ENCODE results near the gene ADGRF5.

The ADGRF5 gene

GRCh38 chr6:46930331-46930730 is 8.6 kb upstream of the ADGRF5 start:
- no peak for DNase-seq (ENCODE audit: low spot score)

GRCh38 chr6:46927066-46927465 is 5.3 kb upstream of the ADGRF5 start:
- DNase-seq (ENCODE audit: low spot score), result no peak

GRCh38 chr6:46926481-46926880 is 4.7 kb upstream of the ADGRF5 start:
- no peak for DNase-seq (ENCODE audit: low spot score)

- no peak for DNase-seq (ENCODE audit: low spot score)
These were observed 4.0 kb upstream of the ADGRF5 start for GRCh38 chr6:46925563-46926253.

GRCh38 chr6:46923476-46923875 is 1.7 kb upstream of the ADGRF5 start:
- no peak for DNase-seq (ENCODE audit: low spot score)

- no peak for DNase-seq (ENCODE audit: low spot score)
These were observed 679 bp downstream of the ADGRF5 start for GRCh38 chr6:46921059-46921458.

- no peak for DNase-seq (ENCODE audit: low spot score)
These were observed 2.9 kb downstream of the ADGRF5 start for GRCh38 chr6:46918806-46919205.

GRCh38 chr6:46917002-46917545 is 4.7 kb downstream of the ADGRF5 start:
- DNase-seq (ENCODE audit: low spot score), result no peak

GRCh38 chr6:46915866-46916265 is 5.9 kb downstream of the ADGRF5 start:
- DNase-seq (ENCODE audit: low spot score), result no peak

GRCh38 chr6:46915380-46915779 is 6.4 kb downstream of the ADGRF5 start:
- no peak for DNase-seq (ENCODE audit: low spot score)

GRCh38 chr6:46914279-46914810 is 7.4 kb downstream of the ADGRF5 start:
- DNase-seq (ENCODE audit: low spot score), result no peak

GRCh38 chr6:46909371-46909770 is 12.4 kb downstream of the ADGRF5 start:
- DNase-seq (ENCODE audit: low spot score), result no peak

- DNase-seq (ENCODE audit: low spot score), result no peak
These were observed 15.0 kb downstream of the ADGRF5 start for GRCh38 chr6:46906776-46907175.

- no peak for DNase-seq (ENCODE audit: low spot score)
These were observed 17.6 kb downstream of the ADGRF5 start for GRCh38 chr6:46904117-46904516.

GRCh38 chr6:46903175-46903574 is 18.6 kb downstream of the ADGRF5 start:
- no peak for DNase-seq (ENCODE audit: low spot score)

GRCh38 chr6:46901882-46902314 is 19.8 kb downstream of the ADGRF5 start:
- DNase-seq (ENCODE audit: low spot score), result no peak

- DNase-seq (ENCODE audit: low spot score), result no peak
These were observed 21.5 kb downstream of the ADGRF5 start for GRCh38 chr6:46900266-46900665.

- no peak for DNase-seq (ENCODE audit: low spot score)
These were observed 22.1 kb downstream of the ADGRF5 start for GRCh38 chr6:46899659-46900058.

- DNase-seq (ENCODE audit: low spot score), result no peak
These were observed 23.7 kb downstream of the ADGRF5 start for GRCh38 chr6:46898006-46898405.

- DNase-seq (ENCODE audit: low spot score), result no peak
These were observed 24.9 kb downstream of the ADGRF5 start for GRCh38 chr6:46896871-46897270.

GRCh38 chr6:46895930-46896329 is 25.8 kb downstream of the ADGRF5 start:
- no peak for DNase-seq (ENCODE audit: low spot score)

GRCh38 chr6:46894433-46894832 is 27.3 kb downstream of the ADGRF5 start:
- DNase-seq (ENCODE audit: low spot score), result no peak

GRCh38 chr6:46893648-46894047 is 28.1 kb downstream of the ADGRF5 start:
- DNase-seq (ENCODE audit: low spot score), result no peak

- DNase-seq (ENCODE audit: low spot score), result no peak
These were observed 30.4 kb downstream of the ADGRF5 start for GRCh38 chr6:46891252-46891795.

All from hematopoietic multipotent progenitor cell treated with erythropoietin and hydrocortisone succinate and interleukin-3 and kit ligand, for 17 days (in vitro differentiated cells).